HG03442 (cell line): ENCODE measurements around the gene LYPLA2.
"Not testable (repeated sequence)": the region's sequence is repeated elsewhere in the genome, so short reads cannot be mapped to it uniquely, and the experiment has no call there.

Experiments used
- ATAC-seq: cut with Tn5 transposase; IDR thresholded peaks from one replicate; pipeline ENCODE4 v1.9.1; 2021; ENCODE audit warnings: mild to moderate bottlenecking, moderate library complexity; ENCODE audit not compliant: unreplicated experiment

The LYPLA2 gene

DNA sequence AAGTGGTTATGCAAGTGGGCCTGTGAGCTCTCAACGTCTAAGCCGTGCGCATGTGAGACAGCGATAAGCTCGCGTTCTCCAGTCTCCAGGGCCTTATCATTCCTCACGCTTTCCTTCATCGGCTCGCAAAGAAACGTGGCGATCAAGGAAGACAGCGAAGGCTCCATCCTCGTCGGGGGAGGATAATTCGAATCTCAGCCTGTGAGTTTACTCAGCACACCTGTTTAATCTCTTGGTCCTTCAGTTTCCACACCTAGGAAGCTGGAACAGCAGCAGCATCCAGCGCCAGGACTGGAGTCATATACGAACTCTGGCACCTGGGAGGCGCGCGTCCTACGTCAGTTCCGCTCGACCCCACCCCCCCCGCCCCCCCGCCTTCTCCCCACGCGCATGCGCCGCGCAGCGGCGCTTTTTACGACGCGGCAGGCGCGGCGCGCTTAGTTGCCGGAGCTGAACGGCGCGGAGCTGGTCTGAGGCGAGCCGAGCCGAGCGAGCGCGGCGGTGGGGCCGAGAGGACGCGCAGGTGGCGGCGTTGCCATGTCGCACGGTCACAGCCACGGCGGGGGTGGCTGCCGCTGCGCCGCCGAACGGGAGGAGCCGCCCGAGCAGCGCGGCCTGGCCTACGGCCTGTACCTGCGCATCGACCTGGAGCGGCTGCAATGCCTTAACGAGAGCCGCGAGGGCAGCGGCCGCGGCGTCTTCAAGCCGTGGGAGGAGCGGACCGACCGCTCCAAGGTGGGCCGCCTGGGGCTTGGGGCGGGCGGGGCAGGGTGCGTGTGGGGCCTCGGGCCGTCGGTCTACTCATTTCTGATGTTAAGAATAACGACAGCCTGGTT lies 12.7 kb upstream of the LYPLA2 start, which contains the start of gene PITHD1:
PITHD1 (plus strand) TSS at position 440 of the 836 bp plus-strand sequence; CDS start at position 538, 98 bp downstream.
- peak; percentile 76 for ATAC-seq

DNA sequence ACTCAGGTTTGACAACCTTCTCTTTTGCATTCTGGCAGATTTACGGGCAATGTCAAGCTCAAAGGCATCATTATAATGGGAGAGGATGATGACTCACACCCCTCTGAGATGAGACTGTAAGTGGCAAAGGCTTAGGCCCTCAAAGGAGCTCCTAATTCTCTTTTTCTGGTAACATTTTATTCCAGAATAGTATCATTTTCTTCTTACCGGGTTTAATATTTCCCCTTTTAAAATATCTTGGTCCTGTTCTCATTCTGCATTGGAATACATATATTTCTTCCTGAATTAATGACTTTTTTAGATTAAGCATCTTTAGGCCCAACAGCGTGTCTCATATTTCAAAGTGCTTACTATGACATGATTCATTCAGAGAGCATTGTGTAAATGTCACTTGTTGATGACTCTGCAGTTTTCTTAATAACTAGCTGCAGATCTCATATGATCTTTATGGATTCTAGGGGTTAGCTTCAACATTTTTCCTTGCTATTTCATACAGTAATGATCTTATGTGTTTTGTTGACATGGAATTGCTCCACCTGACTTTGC lies 11.0 kb upstream of the LYPLA2 start:
- ATAC-seq, result no peak

DNA sequence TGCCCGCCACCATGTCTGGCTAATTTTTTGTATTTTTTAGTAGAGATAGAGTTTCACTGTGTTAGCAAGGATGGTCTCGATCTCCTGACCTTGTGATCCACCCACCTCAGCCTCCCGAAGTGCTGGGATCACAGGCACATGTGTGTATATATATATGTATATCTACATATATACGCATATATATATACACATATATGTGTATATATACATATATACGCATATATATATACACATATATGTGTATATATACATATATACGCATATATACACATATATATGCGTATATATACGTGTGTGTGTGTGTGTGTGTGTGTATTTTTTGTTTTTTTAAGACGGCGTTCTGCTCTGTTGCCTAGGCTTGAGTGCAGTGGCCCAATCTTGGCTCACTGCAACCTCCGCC lies 7.8 kb upstream of the LYPLA2 start:
- not testable (repeated sequence) for ATAC-seq

DNA sequence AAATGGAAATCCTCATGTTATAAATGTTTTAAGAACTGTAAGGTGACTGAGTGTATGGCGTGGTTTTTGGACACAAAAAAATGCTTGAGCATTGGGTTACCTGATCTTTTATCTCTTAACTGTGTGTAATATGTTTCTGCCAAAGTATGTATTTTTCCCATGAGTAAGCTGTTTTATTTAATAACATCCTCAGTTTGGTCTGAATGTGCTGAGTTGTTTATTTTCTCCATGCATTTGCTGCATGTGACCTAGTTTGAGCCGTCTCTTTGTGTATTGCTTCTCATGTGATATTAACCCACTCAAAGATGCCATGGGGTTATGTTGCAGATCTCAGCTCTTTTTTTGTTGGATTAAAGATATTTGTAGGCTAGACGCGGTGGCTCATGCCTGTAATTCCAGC lies 6.1 kb upstream of the LYPLA2 start:
- ATAC-seq, result no peak

DNA sequence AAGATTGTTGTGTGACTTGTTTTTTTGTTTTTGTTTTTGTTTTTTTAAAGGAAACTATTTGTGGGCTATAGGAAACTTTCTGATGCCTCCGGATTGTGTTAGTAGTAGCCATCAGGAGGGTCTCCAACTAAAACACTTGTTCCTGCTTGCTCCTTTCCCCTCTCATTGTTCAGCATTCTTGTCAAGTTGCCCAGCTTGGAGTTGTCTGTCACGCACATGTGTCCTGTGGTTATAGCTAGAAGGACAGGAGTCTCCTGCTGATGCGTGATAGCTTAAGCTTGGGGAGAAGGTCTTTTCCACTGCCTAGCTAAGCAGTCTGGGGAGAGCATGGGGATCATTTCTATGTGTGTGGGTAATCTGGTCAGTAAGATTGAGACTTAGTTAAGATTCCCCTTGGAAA lies 3.2 kb upstream of the LYPLA2 start:
- ATAC-seq, result no peak

DNA sequence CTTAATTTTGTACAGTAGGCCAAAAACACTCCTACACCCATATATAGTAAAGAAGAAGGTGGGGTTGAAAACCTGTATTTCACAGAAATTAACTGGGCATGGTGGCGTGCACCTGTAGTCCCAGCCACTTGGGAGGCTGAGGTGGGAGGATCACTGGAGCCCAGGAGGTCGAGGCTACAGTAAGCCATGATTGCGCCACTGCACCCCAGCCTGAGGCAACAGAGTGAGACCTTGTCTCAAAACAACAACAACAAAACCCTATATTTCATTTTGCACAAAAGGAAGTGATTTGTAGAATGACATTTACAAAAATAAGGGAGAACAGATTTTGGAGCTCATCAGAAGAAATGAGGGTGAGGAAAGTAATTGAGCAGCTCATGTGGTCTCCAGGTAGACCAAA lies 2.2 kb upstream of the LYPLA2 start:
- ATAC-seq, result no peak

DNA sequence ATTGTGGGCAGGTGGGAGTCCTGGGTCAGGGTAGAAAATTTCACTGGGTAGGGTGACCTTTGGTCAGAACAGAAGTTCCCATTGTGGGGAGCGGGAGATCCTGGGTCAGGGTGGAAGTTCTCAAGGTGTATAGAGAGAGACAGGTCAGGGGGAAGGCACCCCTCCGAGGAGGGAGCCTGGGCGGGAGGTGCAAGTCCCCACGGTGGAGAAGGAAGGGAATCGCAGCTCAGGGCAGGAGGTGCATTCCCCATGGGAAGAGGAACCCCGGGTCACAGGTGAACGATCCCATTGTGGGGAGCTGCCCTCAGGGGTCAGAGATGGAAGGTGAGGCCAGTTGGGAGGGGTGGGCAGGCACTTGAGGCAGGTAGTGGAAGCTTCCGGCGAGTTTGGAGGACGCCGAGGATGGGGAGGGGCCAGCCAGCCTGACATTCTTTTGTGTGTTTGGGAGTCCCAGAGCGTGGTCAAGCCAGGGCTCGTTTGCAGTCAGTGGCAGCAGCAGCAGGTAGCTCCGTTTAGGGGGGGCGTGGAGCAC lies 637 bp downstream of the LYPLA2 start:
- ATAC-seq, result no peak

DNA sequence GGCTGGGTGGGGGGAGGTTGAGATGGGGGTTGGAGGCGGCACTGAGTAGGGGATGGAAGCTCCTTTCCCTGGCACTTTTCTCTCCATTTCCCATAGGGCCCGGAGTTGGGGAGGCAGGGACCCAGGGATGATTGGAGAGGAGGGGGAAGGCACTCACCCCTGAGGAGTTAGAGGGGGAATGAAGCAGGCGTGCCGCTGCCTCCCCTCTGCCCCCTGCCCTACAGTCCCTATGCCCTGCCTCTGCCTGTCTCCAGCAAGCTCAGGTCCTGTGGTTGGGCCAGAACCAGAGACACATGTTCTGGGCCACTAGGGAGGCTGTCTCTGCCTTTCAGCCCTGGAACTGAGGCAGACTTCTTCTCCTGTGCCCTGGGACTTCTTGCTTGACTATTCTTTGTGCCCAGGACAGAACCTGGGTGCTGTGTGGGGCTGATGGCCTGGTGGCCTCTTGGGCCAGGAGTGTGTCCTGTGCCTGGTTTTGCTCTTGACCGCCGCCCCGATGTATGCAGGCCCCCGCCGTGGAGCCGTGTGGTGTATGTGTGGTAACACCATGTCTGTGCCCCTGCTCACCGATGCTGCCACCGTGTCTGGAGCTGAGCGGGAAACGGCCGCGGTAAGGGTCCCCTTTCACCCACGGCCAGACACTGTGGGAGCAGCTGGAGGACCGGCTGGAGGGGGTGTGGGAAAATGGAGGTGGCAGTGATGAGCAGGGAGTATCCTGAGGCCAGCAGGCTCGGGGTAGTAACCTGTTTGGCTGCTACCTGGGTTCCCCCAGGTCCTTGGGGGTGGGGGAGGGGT lies 1.4 kb downstream of the LYPLA2 start:
- ATAC-seq, result no peak

DNA sequence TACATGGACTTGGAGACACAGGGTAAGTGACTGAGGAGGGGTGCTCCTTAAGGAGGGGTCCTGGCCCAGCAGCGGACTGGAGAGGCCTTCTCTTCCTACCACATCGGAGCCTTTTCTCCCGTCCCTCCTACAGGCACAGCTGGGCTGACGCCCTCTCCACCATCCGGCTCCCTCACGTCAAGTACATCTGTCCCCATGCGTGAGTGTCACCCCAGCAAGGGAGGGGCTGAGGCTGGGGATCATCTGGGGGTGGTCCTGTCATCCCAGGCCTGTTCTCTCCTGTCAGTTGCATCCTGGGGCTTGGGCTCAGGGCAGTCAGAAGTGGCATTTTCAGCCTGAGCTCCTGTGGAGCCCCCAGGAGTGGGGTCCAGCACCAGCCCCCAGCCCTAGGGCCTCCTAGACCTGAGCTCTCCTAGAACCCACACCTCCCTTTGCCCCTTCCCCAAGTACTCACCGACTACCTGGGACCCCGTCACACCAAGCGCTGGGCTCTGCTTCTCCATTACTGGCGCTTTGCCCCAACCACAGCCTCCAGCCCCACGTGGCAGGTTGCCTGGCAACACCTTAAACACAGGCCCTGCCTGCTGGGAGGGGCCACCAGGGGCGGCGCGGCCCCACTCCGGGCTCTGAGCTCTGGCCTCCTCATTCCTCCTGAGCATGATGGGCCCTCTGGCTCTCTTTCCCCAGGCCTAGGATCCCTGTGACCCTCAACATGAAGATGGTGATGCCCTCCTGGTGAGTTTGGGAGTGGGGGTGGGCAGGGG lies 2.3 kb downstream of the LYPLA2 start:
- no peak for ATAC-seq

DNA sequence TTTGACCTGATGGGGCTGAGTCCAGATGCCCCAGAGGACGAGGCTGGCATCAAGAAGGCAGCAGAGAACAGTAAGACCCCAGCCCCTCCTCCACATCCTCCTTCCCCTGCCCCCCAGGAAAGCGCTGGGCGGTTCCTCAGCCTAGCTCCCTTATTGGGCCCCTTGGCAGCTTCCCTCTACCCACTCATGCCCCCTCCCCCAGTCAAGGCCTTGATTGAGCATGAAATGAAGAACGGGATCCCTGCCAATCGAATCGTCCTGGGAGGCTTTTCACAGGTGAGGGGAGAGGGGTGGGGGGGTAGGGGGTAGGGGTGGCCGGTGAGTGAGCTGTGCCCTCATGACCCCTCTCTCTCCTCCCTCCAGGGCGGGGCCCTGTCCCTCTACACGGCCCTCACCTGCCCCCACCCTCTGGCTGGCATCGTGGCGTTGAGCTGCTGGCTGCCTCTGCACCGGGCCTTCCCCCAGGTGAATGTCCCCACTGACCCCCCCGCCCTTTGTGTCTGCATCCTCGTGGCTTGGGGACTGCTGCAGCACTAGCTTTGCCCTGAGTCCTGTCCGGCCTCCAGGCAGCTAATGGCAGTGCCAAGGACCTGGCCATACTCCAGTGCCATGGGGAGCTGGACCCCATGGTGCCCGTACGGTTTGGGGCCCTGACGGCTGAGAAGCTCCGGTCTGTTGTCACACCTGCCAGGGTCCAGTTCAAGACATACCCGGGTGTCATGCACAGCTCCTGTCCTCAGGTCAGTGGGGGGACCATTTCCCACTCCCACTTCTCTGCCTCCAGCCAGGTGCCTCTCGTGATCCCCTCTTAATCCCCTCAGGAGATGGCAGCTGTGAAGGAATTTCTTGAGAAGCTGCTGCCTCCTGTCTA lies 3.2 kb downstream of the LYPLA2 start:
- ATAC-seq, result no peak

DNA sequence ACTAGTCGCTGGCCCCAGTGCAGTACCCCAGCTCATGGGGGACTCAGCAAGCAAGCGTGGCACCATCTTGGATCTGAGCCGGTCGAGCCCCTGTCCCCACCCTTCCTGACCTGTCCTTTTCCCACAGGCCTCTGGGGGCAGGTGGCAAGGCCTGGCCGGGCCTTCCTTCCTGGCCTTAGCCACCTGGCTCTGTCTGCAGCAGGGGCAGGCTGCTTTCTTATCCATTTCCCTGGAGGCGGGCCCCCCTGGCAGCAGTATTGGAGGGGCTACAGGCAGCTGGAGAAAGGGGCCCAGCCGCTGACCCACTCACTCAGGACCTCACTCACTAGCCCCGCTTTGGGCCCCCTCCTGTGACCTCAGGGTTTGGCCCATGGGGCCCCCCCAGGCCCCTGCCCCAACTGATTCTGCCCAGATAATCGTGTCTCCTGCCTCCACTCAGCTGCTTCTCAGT lies 3.8 kb downstream of the LYPLA2 start:
- not testable (repeated sequence) for ATAC-seq

DNA sequence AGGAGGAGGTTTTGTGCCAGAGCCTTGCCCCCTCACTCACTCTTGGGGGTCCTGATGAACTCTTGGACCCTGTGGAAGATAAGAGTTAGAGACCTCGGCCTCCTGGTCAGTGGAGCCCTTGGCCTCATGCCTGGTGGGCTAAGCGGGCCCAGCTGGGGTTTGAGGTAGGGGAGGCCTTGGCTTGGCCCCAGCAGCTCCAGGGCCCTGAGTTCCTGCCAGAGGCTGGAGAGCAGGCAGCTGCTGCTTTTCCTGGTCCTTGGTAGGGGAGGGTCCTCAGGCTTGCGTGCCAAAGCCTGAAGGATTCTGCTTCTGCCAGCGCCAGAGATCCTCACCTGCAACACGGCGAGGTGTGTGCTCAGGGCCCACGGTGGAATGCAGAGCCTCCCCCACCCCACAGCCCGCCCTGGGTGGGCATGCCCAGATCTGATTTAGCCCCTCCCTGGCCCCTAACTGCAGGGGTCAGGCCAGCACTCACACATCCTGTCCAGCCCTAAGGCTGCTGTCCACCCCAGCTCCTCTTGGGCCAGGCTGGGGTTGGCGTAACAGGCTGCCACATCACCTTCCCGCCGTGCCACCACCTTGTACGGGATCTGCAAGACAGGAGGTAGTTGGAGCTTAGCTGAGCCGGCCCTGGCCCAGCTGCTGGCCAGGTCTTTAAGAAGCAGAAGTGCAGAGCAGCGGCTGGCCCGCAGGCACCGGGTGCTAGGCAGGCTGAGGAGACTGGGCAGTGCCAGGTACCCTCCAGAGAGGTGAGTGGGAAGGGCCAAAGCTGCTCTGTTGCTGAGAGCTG lies 4.9 kb downstream of the LYPLA2 start:
- ATAC-seq, result no peak

DNA sequence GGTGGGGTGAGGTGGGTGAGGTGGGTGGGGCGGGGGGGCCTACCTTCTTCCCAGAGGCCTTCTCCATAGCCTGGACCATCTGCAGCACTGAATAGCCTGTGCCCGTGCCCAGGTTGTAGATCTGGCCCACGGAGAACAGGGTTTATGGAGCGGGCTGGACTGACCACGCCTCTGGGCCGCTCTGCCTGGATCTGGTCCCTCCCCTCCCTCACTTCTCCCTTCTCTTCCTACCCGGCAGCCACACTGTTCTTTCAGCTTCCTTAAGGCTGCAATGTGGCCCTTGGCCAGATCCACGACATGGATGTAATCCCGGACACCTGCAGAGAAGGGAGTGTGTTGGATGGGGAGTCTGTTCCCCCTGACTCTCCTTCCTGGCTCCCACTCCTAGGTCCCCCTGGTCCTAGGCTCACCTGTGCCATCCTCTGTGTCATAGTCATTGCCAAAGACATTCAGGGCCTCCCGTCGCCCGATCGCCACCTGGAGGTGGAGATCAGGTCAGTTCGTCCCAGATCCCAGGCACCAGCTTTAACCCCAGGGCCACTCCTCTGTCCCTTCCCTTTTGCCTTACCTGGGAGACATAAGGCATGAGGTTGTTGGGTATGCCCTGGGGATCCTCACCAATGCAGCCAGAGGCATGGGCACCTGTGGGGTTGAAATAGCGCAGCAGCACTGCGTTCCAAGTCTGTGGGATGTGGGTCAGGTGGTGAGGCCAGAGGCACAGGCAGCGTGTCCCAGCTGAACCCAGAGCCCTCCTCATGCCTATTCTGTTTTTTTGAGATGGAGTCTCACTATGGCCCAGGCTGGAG lies 5.7 kb downstream of the LYPLA2 start:
- no peak for ATAC-seq

DNA sequence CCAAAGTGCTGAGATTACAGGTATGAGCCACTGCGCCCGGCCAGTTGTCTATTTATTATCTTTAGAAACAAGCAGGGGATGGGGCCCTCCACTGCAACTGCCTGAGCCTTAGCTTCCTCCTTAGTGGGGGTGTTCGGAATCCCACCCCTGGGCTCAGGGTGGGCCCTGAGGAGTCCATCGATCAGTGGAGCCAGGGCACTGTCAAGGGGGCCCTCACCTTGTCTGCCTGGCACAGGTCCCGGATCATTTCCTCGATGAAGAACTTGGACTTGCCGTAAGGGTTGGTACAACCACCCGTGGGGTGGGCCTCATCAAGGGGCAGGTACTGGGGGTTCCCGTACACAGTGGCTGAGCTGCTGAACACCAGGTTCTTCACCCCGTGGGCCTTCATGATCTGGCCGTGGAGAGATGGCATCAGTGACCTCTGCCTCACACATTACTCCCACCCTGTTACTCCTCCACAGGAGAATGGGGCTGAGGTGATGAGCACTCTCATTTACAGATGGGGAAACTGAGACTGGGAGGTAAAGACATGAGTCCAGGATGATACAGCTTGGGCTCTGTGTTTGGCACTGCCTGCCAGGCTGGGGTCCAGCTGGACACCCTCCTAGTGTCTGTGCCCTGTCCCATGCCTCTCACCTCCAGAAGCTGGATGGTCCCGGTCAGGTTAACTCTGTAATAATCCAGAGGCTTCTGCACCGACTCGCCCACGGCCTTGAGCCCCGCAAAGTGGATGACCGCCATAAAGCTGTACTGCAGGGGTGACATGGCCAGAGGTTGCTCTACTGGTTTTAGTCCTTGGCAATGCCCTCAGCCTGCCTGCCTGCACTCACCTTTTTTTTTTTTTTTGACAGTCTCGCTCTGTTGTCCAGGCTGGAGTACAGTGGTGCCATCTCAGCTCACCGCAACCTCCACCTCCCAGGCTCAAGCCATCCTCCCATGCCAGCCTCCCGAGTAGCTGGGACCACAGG lies 6.8 kb downstream of the LYPLA2 start:
- no peak for ATAC-seq

DNA sequence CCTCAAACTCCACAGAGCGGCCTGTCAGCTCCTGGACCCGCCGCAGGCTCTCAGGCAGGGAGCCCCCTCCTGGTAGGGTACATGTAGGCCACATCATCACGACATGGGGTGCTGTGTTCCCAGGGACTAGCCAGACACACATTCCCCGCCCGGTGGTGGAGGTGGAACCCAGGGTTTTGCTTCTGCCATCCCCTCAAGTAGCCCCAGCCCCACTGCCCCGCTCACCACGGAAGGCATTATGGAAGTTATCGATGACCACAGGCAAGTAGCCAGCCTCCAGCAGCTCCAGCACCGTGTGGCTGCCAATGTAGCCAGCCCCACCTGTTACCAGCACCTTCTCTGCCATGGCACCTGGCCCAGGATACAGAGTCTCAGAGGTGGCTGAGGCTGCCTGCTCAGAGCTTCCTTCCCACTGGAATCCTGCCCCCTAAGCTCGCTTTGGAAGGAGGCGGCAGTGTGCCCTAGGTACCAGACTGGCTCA lies 7.8 kb downstream of the LYPLA2 start:
- no peak for ATAC-seq

DNA sequence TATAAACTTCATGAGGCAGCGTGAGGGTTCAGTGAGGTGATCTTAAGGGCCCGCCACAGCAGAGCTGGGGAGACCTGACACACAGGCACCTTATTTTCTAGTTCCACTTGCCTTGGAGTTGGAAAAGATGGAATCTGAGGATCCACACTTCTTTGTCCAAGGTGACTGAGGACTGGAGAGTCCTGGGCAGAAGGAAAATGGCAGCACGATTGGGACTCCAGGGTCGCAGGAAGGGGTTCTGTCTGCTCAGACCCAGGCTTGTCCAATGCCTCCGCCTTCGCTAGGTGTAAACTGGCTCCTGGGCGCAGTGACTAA lies 8.3 kb downstream of the LYPLA2 start:
- no peak for ATAC-seq
